GM21367 (cell line): ENCODE data around the gene SEPTIN5.

Experiments
- ATAC-seq: cut with Tn5 transposase; IDR thresholded peaks from one replicate; pipeline ENCODE4 v1.9.1; 2021; ENCODE audit not compliant: unreplicated experiment

SEPTIN5 gene

GRCh38 chr22:19731361-19732135, 17.2 kb downstream of the SEPTIN5 start:
- no peak for ATAC-seq

GRCh38 chr22:19732403-19733113, 18.3 kb downstream of the SEPTIN5 start:
- ATAC-seq, result no peak

GRCh38 chr22:19733755-19734154, 19.5 kb downstream of the SEPTIN5 start:
- ATAC-seq, result no peak

GRCh38 chr22:19734163-19734562, 19.9 kb downstream of the SEPTIN5 start:
- no peak for ATAC-seq

DNA sequence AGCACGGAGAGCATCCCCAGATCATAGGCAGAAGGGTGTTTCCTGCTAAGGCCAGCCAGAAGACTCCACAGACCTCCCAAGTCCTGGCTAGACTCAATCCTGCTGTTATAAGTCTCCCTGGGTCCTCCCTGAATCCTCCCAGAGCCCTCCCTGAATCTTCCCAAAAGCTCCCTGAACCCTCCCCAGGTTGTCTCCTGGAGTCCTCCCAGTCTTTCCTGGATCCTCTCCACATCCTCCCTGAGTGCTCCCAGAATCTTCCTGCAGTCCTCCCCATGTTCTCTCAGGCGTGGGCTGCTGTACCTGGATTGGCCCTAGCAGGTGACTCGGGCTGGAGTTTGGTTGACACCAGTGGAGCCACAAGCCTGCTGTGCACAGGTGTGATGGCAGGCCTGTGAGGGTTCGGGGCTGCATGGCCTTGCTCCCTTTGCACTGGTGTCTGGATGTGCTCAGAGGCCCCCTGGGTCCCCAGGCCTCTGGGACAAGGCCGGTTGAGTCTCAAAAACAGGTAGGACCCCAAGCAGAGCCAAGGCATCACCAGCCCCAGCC, 20.6 kb downstream of the SEPTIN5 start:
- ATAC-seq, result no peak

GRCh38 chr22:19735665-19736510, 21.6 kb downstream of the SEPTIN5 start:
- ATAC-seq, result no peak

DNA sequence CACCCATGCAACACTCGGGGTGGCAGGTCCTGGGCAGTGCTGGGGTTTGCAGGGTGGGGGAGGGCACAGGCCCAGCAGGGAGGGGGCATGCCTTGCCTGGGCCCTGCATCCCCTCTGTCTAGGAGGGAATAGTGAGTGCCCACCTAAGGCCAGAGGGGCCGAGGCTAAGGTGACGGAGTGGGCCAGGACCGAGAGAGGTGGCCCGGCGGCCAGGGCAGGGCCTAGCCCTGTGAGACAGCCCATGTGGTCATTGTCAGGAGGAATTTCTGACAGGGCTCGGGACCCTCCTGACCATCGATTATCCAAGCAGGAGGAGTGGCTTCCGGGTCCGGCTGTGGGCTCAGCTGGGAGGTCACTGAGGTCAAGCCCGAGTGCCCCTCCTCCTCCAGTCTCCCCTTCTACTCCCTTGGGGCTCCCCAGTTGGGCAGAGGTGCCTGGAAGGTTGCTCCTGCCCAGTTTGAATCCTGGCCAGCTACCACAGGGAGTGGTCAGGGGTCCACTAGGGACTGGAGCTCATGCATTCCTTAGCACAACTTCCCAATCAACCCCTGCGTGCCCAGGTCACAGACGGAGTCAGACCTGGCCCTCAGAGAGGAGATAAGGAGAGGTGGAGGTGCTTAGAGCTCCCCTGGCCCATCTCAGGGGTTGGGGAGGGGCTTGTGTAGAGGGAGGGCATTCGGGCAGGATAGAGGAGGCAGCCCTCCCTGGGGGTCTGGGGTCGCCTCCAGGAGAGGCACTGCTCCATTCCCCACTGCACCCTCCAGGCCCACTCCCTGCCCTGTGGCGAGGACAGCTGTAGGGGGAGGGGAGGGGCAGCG, 23.8 kb downstream of the SEPTIN5 start:
- ATAC-seq, result no peak

DNA sequence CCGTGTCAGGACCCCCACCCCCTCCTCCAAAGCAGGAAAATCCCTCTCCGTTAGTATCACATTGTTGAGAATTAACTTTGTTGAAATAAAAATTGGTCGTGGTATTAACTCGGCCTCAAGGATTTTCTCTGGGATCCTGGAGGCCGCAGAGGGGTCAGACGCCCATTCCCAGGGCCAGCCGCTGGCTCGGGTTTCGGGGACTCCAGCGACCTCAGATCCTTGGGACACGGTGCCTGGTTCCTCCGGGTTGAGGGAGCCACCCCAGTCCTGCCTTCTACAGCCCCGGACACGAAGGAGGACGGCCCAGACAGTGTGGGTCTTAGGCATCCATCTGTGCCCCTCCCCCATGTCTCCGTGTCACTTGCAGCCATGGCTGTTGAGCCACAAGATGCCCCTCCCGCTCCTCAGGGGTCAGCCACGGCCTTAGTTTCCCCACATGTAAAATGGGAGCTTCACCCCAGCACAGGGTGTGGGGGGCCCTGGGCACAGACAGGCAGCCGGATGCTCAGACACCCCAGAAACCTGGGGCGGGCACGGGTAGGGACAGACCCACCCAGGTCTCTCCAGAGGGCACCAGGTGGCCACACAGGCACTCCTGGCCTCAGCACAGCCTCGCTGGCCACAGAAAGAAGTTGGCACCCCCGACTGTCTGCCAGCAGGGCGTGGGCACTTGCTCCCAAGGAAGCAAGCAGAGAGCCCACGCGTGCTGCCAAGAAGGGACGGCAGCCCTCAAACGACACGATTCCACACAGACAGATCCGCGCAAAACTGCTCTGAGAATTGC, 24.6 kb downstream of the SEPTIN5 start:
- ATAC-seq, result no peak

GRCh38 chr22:19739448-19739895, 25.2 kb downstream of the SEPTIN5 start:
- no peak for ATAC-seq

DNA sequence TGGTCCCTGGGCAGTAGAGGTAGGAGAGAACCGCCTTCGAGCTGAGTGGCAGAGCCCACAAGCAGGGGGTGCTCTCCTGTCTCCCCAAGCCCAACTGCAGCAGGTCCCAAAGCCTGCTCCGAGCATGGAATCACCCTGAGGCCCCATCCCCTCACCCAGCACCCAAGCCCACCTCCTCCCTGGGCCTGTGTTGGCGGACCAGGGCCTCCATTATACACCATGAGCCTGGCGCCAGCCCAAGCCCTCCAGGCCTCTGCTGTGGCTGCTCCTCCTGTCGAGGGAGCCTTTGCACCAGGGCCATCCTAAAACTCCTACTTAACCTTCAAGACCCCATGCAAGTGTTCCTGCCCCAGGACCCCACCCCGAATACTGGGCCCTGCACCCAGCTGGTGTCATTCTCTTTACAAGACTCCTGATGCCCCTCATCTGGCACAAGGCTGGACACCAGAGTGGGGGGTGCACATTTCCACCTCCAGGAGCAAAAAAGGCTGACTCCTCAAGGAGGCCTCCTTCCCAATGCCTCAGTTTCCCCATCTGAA, 25.7 kb downstream of the SEPTIN5 start:
- ATAC-seq, result no peak

GRCh38 chr22:19740586-19740985, 26.3 kb downstream of the SEPTIN5 start:
- ATAC-seq, result no peak

- no peak for ATAC-seq
These were observed 26.8 kb downstream of the SEPTIN5 start for GRCh38 chr22:19741053-19741452.

DNA sequence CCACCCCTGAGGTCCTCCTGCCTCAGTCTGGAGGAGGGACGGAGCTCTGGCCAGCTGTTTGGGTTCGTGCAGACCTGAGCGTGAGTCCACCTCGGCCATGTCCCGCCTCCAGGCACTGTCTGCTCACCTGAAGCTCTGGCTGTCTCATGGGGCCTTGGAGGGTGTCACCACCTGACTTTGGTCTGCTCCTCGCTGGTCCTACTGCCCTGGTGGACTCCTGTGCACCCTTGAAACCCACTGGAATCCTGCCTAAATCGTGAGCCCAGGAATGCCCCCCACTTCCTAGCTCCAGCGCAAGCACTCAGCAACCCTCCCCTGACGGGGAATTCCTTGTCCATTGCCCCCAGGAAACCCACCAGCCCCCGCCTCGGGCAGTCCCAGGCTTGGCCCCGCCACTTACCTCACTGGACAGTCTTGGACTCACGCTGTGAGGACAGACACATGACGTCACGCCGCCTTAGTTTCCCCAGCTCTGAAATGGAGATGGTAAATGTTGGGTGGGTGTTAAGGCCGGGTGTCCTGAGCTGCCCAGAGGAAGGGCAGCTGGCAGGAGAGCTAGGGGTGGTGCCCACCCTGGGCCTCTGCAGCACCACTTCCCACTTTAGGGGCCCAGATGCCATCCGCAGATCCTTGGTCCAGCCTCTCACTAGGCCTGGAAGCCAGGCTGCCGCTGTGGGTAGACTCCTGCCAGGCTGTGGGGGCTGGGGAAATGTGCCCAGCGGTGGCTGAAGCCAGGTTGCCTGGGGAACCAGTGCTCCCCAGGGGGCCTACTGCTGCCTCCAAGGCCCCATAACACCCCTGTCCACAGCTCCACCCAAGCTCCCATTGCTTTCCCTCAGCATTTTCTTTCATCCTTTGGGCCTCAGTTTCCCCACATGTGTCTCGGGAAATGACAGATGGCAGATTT, 28.1 kb downstream of the SEPTIN5 start:
- ATAC-seq, result no peak

- no peak for ATAC-seq
These were observed 28.8 kb downstream of the SEPTIN5 start for GRCh38 chr22:19743081-19743480.

GRCh38 chr22:19743651-19744050, 29.3 kb downstream of the SEPTIN5 start:
- ATAC-seq, result no peak

- ATAC-seq, result no peak
These were observed 30.2 kb downstream of the SEPTIN5 start for GRCh38 chr22:19744350-19745006.

DNA sequence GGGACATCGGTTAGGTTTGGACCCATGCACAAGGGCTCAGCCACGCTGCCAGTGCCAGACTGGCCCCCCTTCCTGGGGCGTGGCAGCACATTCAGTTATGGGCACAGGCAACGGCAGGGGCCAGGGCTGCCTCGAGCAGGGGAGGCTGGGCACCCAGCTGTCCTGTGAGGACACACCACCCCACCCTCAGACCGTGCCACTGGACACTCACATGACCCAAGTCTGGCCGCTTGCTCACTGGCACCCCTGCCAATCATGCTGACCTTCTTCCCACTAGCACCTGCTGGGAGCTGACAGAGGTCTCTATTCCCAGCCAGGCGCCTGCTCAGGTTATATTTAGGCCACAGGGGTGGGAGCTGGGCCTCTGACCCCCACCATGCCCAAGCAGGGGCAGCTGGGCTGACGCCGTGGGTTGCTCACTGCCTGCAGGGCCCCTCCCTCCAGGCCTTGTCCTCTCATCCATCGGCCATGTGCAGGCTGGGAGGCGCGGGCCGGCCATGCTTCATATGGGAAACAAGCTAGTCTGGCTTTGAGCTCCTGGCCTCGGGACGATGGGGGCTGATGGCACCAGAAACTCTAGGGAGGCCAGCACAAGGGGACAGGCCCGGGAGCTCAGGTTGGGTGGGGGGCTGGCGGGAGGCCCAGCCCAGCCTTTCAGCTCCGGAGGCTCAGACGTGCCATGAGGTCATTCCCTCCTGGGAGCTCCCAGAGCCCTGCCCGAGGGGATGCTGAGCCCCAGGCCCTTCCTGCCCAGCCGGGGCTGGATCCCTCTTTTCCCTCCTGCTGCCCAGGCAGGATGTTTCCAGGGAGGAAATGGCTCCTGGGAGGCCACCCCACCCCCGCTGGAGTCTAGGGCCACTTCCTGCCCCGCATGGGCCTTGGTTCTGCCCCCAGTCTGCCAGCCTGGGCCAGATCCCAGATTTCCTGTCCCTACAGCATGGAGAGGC, 31.1 kb downstream of the SEPTIN5 start:
- no peak for ATAC-seq
